GM13976 (cell line): ENCODE results near the gene ADI1.

Experiments
- DNase-seq: peaks from one replicate; pipeline ENCODE4 v3.0.0; 2012; ENCODE audit warnings: low spot score
- CTCF ChIP-seq: IDR thresholded peaks from 2 replicates; pipeline ENCODE4 v1.5.1; 2012; ENCODE audit warnings: borderline replicate concordance, mild to moderate bottlenecking; ENCODE audit not compliant: insufficient read depth; ENCODE audit errors: extremely low read depth, missing control alignments, control extremely low read depth
- in situ Hi-C: fragments of 300-500 bp; cut with MboI; formaldehyde crosslinking; loops from one replicate; pipeline ENCODE4 v1.12.0; 2022; ENCODE audit warnings: low sequenced_read_pairs, mixed read lengths, inconsistent platforms; ENCODE audit not compliant: unreplicated experiment

Gene ADI1

GRCh38 chr2:3539836-3540235 lies 20.5 kb upstream of the ADI1 start:
- TF ChIP-seq CTCF: no peak
- no peak for DNase-seq
- in situ Hi-C loops: no loop called here

- DNase-seq: no peak
- in situ Hi-C loops: no loop called here
- peak; percentile 9 for TF ChIP-seq CTCF
Measured at GRCh38 chr2:3536682-3537632, 17.6 kb upstream of the ADI1 start.

- no peak for TF ChIP-seq CTCF
- in situ Hi-C loops: no loop called here
- DNase-seq: no peak
Measured at GRCh38 chr2:3535794-3536681, 16.7 kb upstream of the ADI1 start.

- TF ChIP-seq CTCF: no peak
- in situ Hi-C loops: no loop called here
- DNase-seq: no peak
Measured at GRCh38 chr2:3535467-3535793, 16.1 kb upstream of the ADI1 start.

GRCh38 chr2:3534251-3534814 lies 15.0 kb upstream of the ADI1 start:
- TF ChIP-seq CTCF: no peak
- in situ Hi-C loops: no loop called here
- no peak for DNase-seq

- DNase-seq: no peak
- TF ChIP-seq CTCF: no peak
- in situ Hi-C loops: no loop called here
Measured at GRCh38 chr2:3533836-3534235, 14.5 kb upstream of the ADI1 start.
